Keratinocyte (primary cell): ENCODE results near the gene SMIM14. TPM values are rescaled to one million over a fixed set of nuclear protein-coding genes. Genes with fewer than 3 reads are reported as not detected.

Experiments used
- DNase-seq: peaks from one replicate; pipeline ENCODE4 v3.0.0-alpha.2; 2011; ENCODE audit warnings: low read depth, missing footprints, low spot score
- FAIRE-seq: peaks from 2 replicates; lab custom pipeline; 2011; peaks lifted over from hg19 to GRCh38; lab: Jason Lieb, UNC
- H2AFZ ChIP-seq: 2 replicates; pipeline ENCODE4 v1.6.0; 2012; ENCODE audit warnings: low read length, control low read depth, inconsistent platforms; ENCODE audit not compliant: control insufficient read depth
- H3K27ac ChIP-seq: 2 replicates; pipeline ENCODE4 v1.5.1; 2011; ENCODE audit warnings: low read length; ENCODE audit not compliant: control insufficient read depth, insufficient read depth
- H3K27me3 ChIP-seq: 3 replicates; pipeline ENCODE4 v1.6.0; 2011; ENCODE audit warnings: low read length; ENCODE audit not compliant: control insufficient read depth, insufficient read depth; ENCODE audit errors: extremely low read depth
- H3K36me3 ChIP-seq, 2 experiments: 2 replicates in 1 of 2; 3 replicates in 1 of 2; pipeline ENCODE4 v1.5.1; 2011; ENCODE audit warnings: low read length in 2 of 2, mild to moderate bottlenecking in 1 of 2; ENCODE audit not compliant: control insufficient read depth in 2 of 2, insufficient read depth in 2 of 2; ENCODE audit errors: extremely low read depth in 1 of 2
- H3K4me1 ChIP-seq: 3 replicates; pipeline ENCODE4 v1.5.1; 2011; ENCODE audit warnings: low read length; ENCODE audit not compliant: control insufficient read depth, insufficient read depth; ENCODE audit errors: extremely low read depth
- H3K4me2 ChIP-seq: 3 replicates; pipeline ENCODE4 v1.6.0; 2011; ENCODE audit warnings: low read depth, low read length; ENCODE audit not compliant: control insufficient read depth, insufficient read depth; ENCODE audit errors: extremely low read depth
- H3K4me3 ChIP-seq, 3 experiments: fragments of 200-600 bp in 1 of 3; sonication (generic) in 1 of 3; 2 replicates in 2 of 3; 3 replicates in 1 of 3; pipeline ENCODE4 v1.5.1; 2011 to 2016; ENCODE audit warnings: low read length in 3 of 3, mild to moderate bottlenecking in 3 of 3, control low read depth in 2 of 3, inconsistent platforms in 1 of 3, low read depth in 1 of 3, mixed read lengths in 1 of 3, mixed run types in 1 of 3, moderate library complexity in 1 of 3; ENCODE audit not compliant: control insufficient read depth in 2 of 3, insufficient read depth in 2 of 3; ENCODE audit errors: extremely low read depth in 1 of 3
- H3K79me2 ChIP-seq: 2 replicates; pipeline ENCODE4 v1.6.0; 2012; ENCODE audit warnings: low read length; ENCODE audit not compliant: control insufficient read depth, insufficient read depth
- H3K9ac ChIP-seq: 3 replicates; pipeline ENCODE4 v1.6.0; 2011; ENCODE audit warnings: low read length; ENCODE audit not compliant: control insufficient read depth, insufficient read depth; ENCODE audit errors: extremely low read depth
- H3K9me1 ChIP-seq: 3 replicates; pipeline ENCODE4 v1.6.0; 2011; ENCODE audit warnings: low read length; ENCODE audit not compliant: control insufficient read depth, insufficient read depth; ENCODE audit errors: extremely low read depth
- H3K9me3 ChIP-seq: 2 replicates; pipeline ENCODE4 v1.5.1; 2012; ENCODE audit warnings: low read depth, low read length; ENCODE audit not compliant: control insufficient read depth
- H4K20me1 ChIP-seq: 3 replicates; pipeline ENCODE4 v1.6.0; 2011; ENCODE audit warnings: low read length; ENCODE audit not compliant: control insufficient read depth, insufficient read depth; ENCODE audit errors: extremely low read depth
- CTCF ChIP-seq, 3 experiments: IDR thresholded peaks in 1 of 3; conservative IDR thresholded peaks in 1 of 3; optimal IDR thresholded peaks in 1 of 3; 2 replicates in 2 of 3; 3 replicates in 1 of 3; pipeline versions ENCODE3 to v1.5.1; 2011; ENCODE audit warnings: low read length in 3 of 3, mild to moderate bottlenecking in 3 of 3, moderate library complexity in 2 of 3, control low read depth in 1 of 3, inconsistent platforms in 1 of 3; ENCODE audit not compliant: insufficient read depth in 2 of 3; ENCODE audit errors: extremely low read depth in 1 of 3
- EZH2 ChIP-seq: IDR thresholded peaks from one replicate; pipeline ENCODE4 v1.6.1; 2012; ENCODE audit warnings: inconsistent platforms, mild to moderate bottlenecking, low read length, moderate library complexity
- dilution Hi-C: fragments of 300-500 bp; cut with MboI; formaldehyde crosslinking; loops from one replicate; pipeline ENCODE4 v1.7.0; 2020; ENCODE audit warnings: low sequenced_read_pairs; ENCODE audit not compliant: extremely low pct_ligation_motif_present
- polyA plus RNA-seq, 5 experiments: library from polyadenylated mRNA; depleted of rRNA in 3 of 5; stranded (reverse) in 3 of 5; stranded (forward) in 1 of 5; unstranded in 1 of 5; fragments of >200 nt; gene quantifications; 1 replicate in 1 of 5; 2 replicates in 3 of 5; 3 replicates in 1 of 5; pipeline versions ENCODE4 v1.2.1 to v1.2.3, GENCODE V29; 2011 to 2012; ENCODE audit warnings: missing spikeins in 2 of 5, low read depth in 1 of 5, low replicate concordance in 1 of 5

The SMIM14 gene
- polyA plus RNA-seq, 1 donor (not counting 4 experiments of a cell fraction or from before 2014, with no cell fraction given): 13.9 TPM

- Histone ChIP-seq H3K4me3 (no peak overlapping the region), H2AFZ (no peak overlapping the region), H3K9ac (no peak overlapping the region), H3K4me1 (peaks cover 29% of the 10 kb centered on the region), H3K9me3 (no peaks in the 10 kb centered on the region), H4K20me1 (no peaks in the 10 kb centered on the region), H3K79me2 (no peaks in the 10 kb centered on the region), H3K27ac (peak overlapping the region; percentile 2), H3K27me3 (no peaks in the 10 kb centered on the region), H3K4me2 (no peak overlapping the region), H3K36me3 (peaks cover 0 to 3% of the 10 kb centered on the region in 2 experiments), H3K9me1 (no peaks in the 10 kb centered on the region)
- DNase-seq (no peak), FAIRE-seq (peak; percentile 57)
- TF ChIP-seq EZH2 (no peak), CTCF (optimal IDR thresholded peaks at IDR 0.05 in 1 of 3, IDR thresholded peaks at IDR 0.05 in 1 of 3, conservative IDR thresholded peaks at IDR 0.05 in 1 of 3; ENCODE audit: extremely low read depth in 1 of 3, insufficient read depth in 2 of 3, low read length in 3 of 3) (no peak)
- dilution Hi-C loops: no loop called here
Observed at GRCh38 chr4:39541987-39542610, 96.6 kb downstream of the SMIM14 start.

DNA sequence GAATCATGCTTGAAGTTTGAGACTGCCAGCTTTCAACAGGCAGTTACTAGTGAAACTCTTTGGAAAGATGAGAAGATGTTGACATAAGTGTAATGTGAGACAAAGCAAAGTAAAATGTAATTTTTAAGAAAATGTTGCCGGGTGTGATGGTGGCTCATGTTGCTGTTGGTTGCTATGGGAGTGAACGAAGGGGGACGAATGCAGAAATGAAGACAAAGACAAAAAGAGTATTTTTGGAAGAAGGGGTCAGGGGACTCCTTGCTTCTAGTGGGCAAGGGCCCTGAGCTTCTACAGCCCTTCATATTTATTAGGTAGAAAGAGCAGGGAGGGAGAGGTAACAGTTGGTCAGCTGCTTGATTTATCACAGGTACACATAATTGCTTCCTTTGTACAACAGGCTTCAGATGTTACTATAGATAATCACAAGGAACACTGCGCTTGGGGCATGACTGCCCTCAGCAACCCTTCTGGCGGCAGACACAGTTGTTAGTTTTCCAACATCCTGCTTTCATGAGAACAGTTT, 99.5 kb downstream of the SMIM14 start:
- Histone ChIP-seq H2AFZ (no peak overlapping the region), H3K4me2 (no peak overlapping the region), H3K36me3 (peaks cover 0 to 3% of the 10 kb centered on the region in 2 experiments), H3K9me1 (no peaks in the 10 kb centered on the region), H3K9me3 (no peaks in the 10 kb centered on the region), H4K20me1 (no peaks in the 10 kb centered on the region), H3K27me3 (no peaks in the 10 kb centered on the region), H3K79me2 (no peaks in the 10 kb centered on the region), H3K27ac (peak overlapping the region; percentile 17), H3K9ac (no peak overlapping the region), H3K4me1 (peaks cover 29% of the 10 kb centered on the region), H3K4me3 (no peak overlapping the region)
- dilution Hi-C loops: no loop called here
- TF ChIP-seq CTCF (optimal IDR thresholded peaks at IDR 0.05 in 1 of 3, IDR thresholded peaks at IDR 0.05 in 1 of 3, conservative IDR thresholded peaks at IDR 0.05 in 1 of 3; ENCODE audit: extremely low read depth in 1 of 3, insufficient read depth in 2 of 3, low read length in 3 of 3) (no peak), EZH2 (no peak)
- DNase-seq (no peak), FAIRE-seq (no peak)
